ENCODE measurements around the gene NAMPT. TPM values are rescaled to one million over a fixed set of nuclear protein-coding genes. Genes with fewer than 3 reads are reported as not detected.
"Not testable (repeated sequence)": the region's sequence is repeated elsewhere in the genome, so short reads cannot be mapped to it uniquely, and the experiment has no call there.

NAMPT gene
- polyA plus RNA-seq, 2 donors: 185 to 206 TPM

DNA sequence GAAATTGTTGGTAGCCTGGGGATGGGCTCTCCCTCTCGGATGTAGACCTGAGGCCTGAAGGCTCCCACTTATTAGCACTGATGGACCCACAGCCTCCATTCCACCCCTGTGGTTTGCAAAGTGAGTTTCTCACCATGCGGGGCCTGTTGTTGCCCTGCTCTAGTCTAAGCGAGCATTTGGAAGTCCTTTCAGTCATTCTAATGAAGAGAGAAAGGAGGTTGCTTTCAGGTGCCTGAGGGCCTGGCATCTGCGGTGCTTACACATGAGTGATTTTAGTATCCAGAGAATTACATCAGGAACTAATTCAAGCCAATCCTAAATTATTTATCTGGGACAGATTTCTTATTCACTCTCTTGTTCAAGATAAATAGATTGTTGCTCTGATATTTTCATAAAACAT, 61.6 kb downstream of the NAMPT start:
- no peak overlapping the region for H3K4me3 ChIP-seq (ENCODE audit: low read depth in 1 of 2, low read length in 2 of 2)
- peaks cover 3% of the 10 kb centered on the region in 2 donors for H3K4me1 ChIP-seq (ENCODE audit: control insufficient read depth in 2 of 2, insufficient read depth in 2 of 2, low read length in 1 of 2)
- no peaks in the 10 kb centered on the region for H3K27me3 ChIP-seq (ENCODE audit: control insufficient read depth in 1 of 2, insufficient read depth in 2 of 2, low read length in 2 of 2)
- no peaks in the 10 kb centered on the region for H3K9me3 ChIP-seq (ENCODE audit: control insufficient read depth in 2 of 2, insufficient read depth in 1 of 2, low read depth in 1 of 2, low read length in 1 of 2)
- WGBS, 2 donors: 56 to 75% methylated on average over 4 of the region's 4 CpGs
- no peak overlapping the region for H3K27ac ChIP-seq (ENCODE audit: low read depth in 2 of 2, low read length in 1 of 2)
- no peaks in the 10 kb centered on the region for H3K36me3 ChIP-seq (ENCODE audit: control insufficient read depth in 2 of 2, insufficient read depth in 2 of 2, low read length in 1 of 2)

DNA sequence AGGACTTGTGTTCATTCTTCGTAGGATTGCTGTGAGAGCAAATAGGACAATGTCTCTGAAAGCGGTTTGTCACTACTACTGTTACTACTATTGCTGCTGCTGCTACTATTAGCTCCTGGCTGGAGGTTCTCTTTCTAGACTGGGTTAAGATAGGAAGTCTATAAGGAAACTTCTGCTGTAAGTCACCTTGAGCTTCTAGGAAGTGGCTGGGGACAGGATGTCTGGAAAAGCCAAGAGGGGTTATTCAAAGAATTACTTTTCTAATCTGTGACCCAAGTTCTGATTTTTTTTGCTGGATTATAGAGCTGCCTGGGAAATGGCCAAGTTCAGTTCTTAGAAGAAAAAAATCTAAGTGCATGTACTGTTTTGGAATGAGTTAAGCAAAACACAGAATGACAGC, 62.2 kb downstream of the NAMPT start:
- Histone ChIP-seq H3K36me3 (ENCODE audit: control insufficient read depth in 2 of 2, insufficient read depth in 2 of 2, low read length in 1 of 2) (no peaks in the 10 kb centered on the region), H3K4me3 (ENCODE audit: low read depth in 1 of 2, low read length in 2 of 2) (no peak overlapping the region), H3K27ac (ENCODE audit: low read depth in 2 of 2, low read length in 1 of 2) (no peak overlapping the region), H3K27me3 (ENCODE audit: control insufficient read depth in 1 of 2, insufficient read depth in 2 of 2, low read length in 2 of 2) (no peaks in the 10 kb centered on the region), H3K4me1 (ENCODE audit: control insufficient read depth in 2 of 2, insufficient read depth in 2 of 2, low read length in 1 of 2) (peaks cover 3% of the 10 kb centered on the region in 2 donors), H3K9me3 (ENCODE audit: control insufficient read depth in 2 of 2, insufficient read depth in 1 of 2, low read depth in 1 of 2, low read length in 1 of 2) (no peaks in the 10 kb centered on the region)
- WGBS, 2 donors: 88% methylated on average over 2 of the region's 2 CpGs

DNA sequence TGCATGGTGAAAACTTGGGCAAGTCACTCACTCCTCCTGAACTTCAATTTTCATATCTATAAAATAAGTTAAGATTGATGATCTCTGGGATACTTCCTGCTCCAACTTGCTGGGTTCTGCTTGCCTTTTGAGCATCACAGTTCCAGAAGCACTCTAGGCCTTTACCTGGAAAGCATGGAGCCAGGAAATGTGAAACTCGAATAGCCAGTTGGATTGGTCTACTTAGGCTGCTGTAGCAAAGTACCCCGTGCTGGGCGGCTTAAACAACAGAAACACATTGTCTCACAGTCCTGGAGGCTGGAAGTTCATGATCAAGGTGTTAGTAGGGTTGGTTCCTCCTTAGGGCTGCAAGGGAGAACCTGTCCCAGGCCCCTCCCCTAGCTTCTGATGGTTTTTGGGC, 64.5 kb downstream of the NAMPT start:
- Histone ChIP-seq H3K4me1 (ENCODE audit: control insufficient read depth in 2 of 2, insufficient read depth in 2 of 2, low read length in 1 of 2) (peaks cover 3% of the 10 kb centered on the region in 2 donors), H3K27me3 (ENCODE audit: control insufficient read depth in 1 of 2, insufficient read depth in 2 of 2, low read length in 2 of 2) (no peaks in the 10 kb centered on the region), H3K36me3 (ENCODE audit: control insufficient read depth in 2 of 2, insufficient read depth in 2 of 2, low read length in 1 of 2) (no peaks in the 10 kb centered on the region), H3K4me3 (ENCODE audit: low read depth in 1 of 2, low read length in 2 of 2) (no peak overlapping the region), H3K27ac (ENCODE audit: low read depth in 2 of 2, low read length in 1 of 2) (peak overlapping the region in 1 of 2 donors; percentile 13), H3K9me3 (ENCODE audit: control insufficient read depth in 2 of 2, insufficient read depth in 1 of 2, low read depth in 1 of 2, low read length in 1 of 2) (no peaks in the 10 kb centered on the region)
- WGBS, 2 donors: 53 to 71% methylated on average over 3 of the region's 3 CpGs

DNA sequence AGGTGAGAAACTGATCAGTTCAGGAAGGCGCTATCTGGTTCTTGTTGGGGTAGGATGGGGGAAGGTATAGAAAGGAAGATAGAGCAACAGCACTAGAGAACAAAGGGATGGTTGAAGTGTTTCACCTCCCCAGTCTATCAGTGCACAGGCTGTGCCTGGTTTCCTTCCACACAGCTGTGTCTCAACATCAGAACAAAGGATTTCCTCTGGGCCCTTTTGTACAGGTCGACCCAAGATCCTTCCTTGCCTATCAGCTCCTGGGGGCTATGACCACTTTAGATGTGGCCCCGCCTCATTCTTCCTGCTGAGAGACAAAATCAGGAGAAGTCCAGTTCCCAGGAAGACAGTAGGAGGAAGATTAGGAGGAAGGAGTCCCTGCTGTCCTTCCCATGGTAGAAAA, 65.6 kb downstream of the NAMPT start:
- no peak overlapping the region for H3K27ac ChIP-seq (ENCODE audit: low read depth in 2 of 2, low read length in 1 of 2)
- 69 to 73% methylated on average over 3 of the region's 3 CpGs for WGBS, 2 donors

DNA sequence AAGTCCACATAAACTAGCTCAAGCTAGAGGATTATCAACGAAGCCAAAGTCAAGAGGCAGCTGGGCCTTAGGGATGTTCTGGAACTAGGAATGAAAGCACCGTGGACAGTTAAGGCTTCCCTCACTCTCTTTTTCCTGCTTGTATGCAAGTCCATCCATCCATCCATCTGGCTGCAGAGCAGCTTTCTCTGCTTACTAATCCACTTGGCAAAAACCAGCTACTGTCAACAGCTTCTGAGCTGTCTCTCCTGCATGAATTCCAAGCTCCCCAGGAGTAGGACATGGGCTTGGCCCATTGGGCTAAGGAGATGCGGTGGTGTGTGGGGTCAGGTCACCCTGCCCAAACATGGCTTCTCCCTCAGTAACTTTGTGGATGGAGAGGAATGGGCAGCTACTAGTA, 66.2 kb downstream of the NAMPT start:
- Histone ChIP-seq H3K36me3 (ENCODE audit: control insufficient read depth in 2 of 2, insufficient read depth in 2 of 2, low read length in 1 of 2) (no peaks in the 10 kb centered on the region), H3K4me1 (ENCODE audit: control insufficient read depth in 2 of 2, insufficient read depth in 2 of 2, low read length in 1 of 2) (peaks cover 3% of the 10 kb centered on the region in 2 donors), H3K9me3 (ENCODE audit: control insufficient read depth in 2 of 2, insufficient read depth in 1 of 2, low read depth in 1 of 2, low read length in 1 of 2) (no peaks in the 10 kb centered on the region), H3K27ac (ENCODE audit: low read depth in 2 of 2, low read length in 1 of 2) (no peak overlapping the region), H3K27me3 (ENCODE audit: control insufficient read depth in 1 of 2, insufficient read depth in 2 of 2, low read length in 2 of 2) (no peaks in the 10 kb centered on the region), H3K4me3 (ENCODE audit: low read depth in 1 of 2, low read length in 2 of 2) (no peak overlapping the region)
- WGBS, 2 donors: 73 to 77% methylated on average over 3 of the region's 3 CpGs

More for the DNA sequence above, 65.6 kb downstream of the NAMPT start:
- Histone ChIP-seq H3K27me3 (ENCODE audit: control insufficient read depth in 1 of 2, insufficient read depth in 2 of 2, low read length in 2 of 2) (no peaks in the 10 kb centered on the region), H3K4me1 (ENCODE audit: control insufficient read depth in 2 of 2, insufficient read depth in 2 of 2, low read length in 1 of 2) (peaks cover 3% of the 10 kb centered on the region in 2 donors), H3K4me3 (ENCODE audit: low read depth in 1 of 2, low read length in 2 of 2) (no peak overlapping the region), H3K9me3 (ENCODE audit: control insufficient read depth in 2 of 2, insufficient read depth in 1 of 2, low read depth in 1 of 2, low read length in 1 of 2) (no peaks in the 10 kb centered on the region), H3K36me3 (ENCODE audit: control insufficient read depth in 2 of 2, insufficient read depth in 2 of 2, low read length in 1 of 2) (no peaks in the 10 kb centered on the region)

DNA sequence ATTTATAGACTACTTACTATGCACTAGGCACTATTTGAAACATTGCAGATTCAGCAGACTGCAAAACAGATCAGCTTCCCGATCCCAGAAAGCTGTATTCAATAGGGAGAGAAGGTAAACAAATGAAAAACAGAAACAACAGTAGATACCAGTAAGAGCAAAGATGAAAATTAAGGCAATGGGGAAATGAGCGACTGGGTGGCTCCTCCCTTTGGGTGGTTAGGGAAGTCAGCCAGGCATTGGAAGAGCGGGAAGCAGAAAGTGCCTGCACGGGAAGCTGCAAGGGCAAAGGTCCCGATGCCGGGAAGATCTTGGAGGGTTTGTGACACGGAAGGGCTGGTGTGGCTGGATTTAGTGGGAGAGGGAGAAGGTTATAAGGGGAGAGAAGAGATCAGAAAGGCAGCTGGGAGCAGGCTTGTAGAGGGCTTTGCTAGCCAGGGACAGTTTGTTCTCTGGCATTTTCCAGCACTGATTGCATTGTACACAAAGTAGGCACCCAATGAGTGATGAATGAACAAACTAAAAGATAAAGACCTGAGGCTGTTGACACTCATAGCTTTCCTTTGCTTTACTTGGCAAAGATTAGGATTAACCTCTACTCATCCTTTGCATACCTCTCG, 67.8 kb downstream of the NAMPT start:
- Histone ChIP-seq H3K27ac (ENCODE audit: low read depth in 2 of 2, low read length in 1 of 2) (peak overlapping the region; percentile 53 to 83), H3K27me3 (ENCODE audit: control insufficient read depth in 1 of 2, insufficient read depth in 2 of 2, low read length in 2 of 2) (no peaks in the 10 kb centered on the region), H3K4me3 (ENCODE audit: low read depth in 1 of 2, low read length in 2 of 2) (no peak overlapping the region), H3K9me3 (ENCODE audit: control insufficient read depth in 2 of 2, insufficient read depth in 1 of 2, low read depth in 1 of 2, low read length in 1 of 2) (no peaks in the 10 kb centered on the region), H3K4me1 (ENCODE audit: control insufficient read depth in 2 of 2, insufficient read depth in 2 of 2, low read length in 1 of 2) (peaks cover 3% of the 10 kb centered on the region in 2 donors), H3K36me3 (ENCODE audit: control insufficient read depth in 2 of 2, insufficient read depth in 2 of 2, low read length in 1 of 2) (no peaks in the 10 kb centered on the region)
- WGBS, 2 donors: 25 to 30% methylated on average over 8 of the region's 8 CpGs

DNA sequence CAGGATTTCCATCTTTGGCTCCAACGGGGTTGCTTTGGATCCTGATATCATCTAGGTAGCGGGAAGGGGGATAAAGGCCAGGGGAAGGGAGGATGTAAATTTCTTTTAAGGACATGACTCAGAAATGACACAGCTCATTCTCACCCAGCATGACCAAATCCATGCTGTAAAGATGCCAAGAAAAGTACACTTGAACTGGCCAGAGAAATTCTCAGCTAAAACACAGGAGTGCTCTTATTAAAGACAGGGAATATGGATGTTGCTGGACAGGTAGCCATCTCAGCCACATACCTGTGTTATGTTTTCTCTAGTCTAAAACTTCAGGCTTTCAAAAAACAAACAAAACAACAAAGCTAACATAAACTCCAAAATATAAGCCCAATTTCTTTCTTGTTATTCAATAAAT, 68.3 kb downstream of the NAMPT start:
- 10 to 31% methylated on average over 2 of the region's 2 CpGs for WGBS, 2 donors
- Histone ChIP-seq H3K9me3 (ENCODE audit: control insufficient read depth in 2 of 2, insufficient read depth in 1 of 2, low read depth in 1 of 2, low read length in 1 of 2) (no peaks in the 10 kb centered on the region), H3K27me3 (ENCODE audit: control insufficient read depth in 1 of 2, insufficient read depth in 2 of 2, low read length in 2 of 2) (no peaks in the 10 kb centered on the region), H3K4me3 (ENCODE audit: low read depth in 1 of 2, low read length in 2 of 2) (no peak overlapping the region), H3K27ac (ENCODE audit: low read depth in 2 of 2, low read length in 1 of 2) (peak overlapping the region in 1 of 2 donors; percentile 53), H3K36me3 (ENCODE audit: control insufficient read depth in 2 of 2, insufficient read depth in 2 of 2, low read length in 1 of 2) (no peaks in the 10 kb centered on the region), H3K4me1 (ENCODE audit: control insufficient read depth in 2 of 2, insufficient read depth in 2 of 2, low read length in 1 of 2) (peaks cover 3% of the 10 kb centered on the region in 2 donors)

DNA sequence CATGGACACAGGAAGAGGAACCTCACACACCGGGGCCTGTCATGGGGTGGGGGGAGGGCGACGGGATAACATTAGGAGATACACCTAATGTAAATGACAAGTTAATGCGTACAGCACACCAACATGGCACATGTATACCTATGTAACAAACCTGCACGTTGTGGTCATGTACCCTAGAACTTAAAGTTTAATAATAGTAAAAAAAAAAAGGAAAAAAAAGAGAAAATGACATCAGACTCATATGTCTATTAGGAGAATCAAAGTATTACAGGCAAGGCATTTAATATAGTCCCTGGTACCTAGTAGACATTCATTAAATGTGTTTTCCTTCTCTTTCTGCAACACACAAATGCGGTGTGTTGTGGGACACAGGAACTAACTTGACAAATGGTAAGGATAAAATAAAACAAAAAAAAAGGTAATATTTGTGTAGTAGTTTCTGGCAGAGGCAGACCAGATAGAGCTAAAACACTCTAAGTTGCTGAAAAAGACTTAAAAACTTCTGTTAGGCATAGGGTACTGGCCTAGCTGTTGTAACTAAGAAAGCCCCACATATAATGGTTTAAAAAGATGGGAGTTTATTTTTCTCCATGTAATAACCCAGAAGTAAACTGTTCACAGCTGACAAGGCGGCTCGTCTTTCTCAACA, 68.8 kb downstream of the NAMPT start:
- Histone ChIP-seq H3K4me3 (ENCODE audit: low read depth in 1 of 2, low read length in 2 of 2) (no peak overlapping the region), H3K9me3 (ENCODE audit: control insufficient read depth in 2 of 2, insufficient read depth in 1 of 2, low read depth in 1 of 2, low read length in 1 of 2) (no peaks in the 10 kb centered on the region), H3K27ac (ENCODE audit: low read depth in 2 of 2, low read length in 1 of 2) (peak overlapping the region in 1 of 2 donors; percentile 53), H3K36me3 (ENCODE audit: control insufficient read depth in 2 of 2, insufficient read depth in 2 of 2, low read length in 1 of 2) (no peaks in the 10 kb centered on the region), H3K27me3 (ENCODE audit: control insufficient read depth in 1 of 2, insufficient read depth in 2 of 2, low read length in 2 of 2) (no peaks in the 10 kb centered on the region), H3K4me1 (ENCODE audit: control insufficient read depth in 2 of 2, insufficient read depth in 2 of 2, low read length in 1 of 2) (peaks cover 3% of the 10 kb centered on the region in 2 donors)
- 69 to 83% methylated on average over 8 of the region's 8 CpGs for WGBS, 2 donors

DNA sequence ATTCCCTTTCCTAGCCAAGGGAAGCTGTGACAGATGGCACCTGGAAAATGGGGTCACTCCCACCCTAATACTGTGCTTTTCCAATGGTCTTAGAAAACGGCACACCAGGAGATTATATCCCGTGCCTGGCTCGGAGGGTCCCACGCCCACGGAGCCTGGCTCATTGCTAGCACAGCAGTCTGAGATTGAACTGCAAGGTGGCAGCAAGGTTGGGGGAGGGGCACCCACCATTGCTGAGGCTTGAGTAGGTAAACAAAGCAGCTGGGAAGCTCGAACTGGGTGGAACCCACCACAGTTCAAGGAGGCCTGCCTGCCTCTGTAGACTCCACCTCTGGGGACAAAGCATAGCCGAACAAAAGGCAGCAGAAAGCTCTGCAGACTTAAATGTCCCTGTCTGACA, 75.8 kb downstream of the NAMPT start:
- not testable (repeated sequence) for H3K27me3 ChIP-seq (ENCODE audit: control insufficient read depth in 1 of 2, insufficient read depth in 2 of 2, low read length in 2 of 2); H3K9me3 ChIP-seq (ENCODE audit: control insufficient read depth in 2 of 2, insufficient read depth in 1 of 2, low read depth in 1 of 2, low read length in 1 of 2); H3K4me3 ChIP-seq (ENCODE audit: low read depth in 1 of 2, low read length in 2 of 2); H3K27ac ChIP-seq (ENCODE audit: low read depth in 2 of 2, low read length in 1 of 2); H3K4me1 ChIP-seq (ENCODE audit: control insufficient read depth in 2 of 2, insufficient read depth in 2 of 2, low read length in 1 of 2); H3K36me3 ChIP-seq (ENCODE audit: control insufficient read depth in 2 of 2, insufficient read depth in 2 of 2, low read length in 1 of 2)
- 93 to 94% methylated on average over 7 of the region's 7 CpGs for WGBS, 2 donors
